ES-I3 (cell line): ENCODE data around the gene ZNF469.

Experiments
- H3K36me3 ChIP-seq: 2 replicates; pipeline ENCODE4 v1.6.1; 2013; ENCODE audit warnings: mild to moderate bottlenecking, low read length, control low read depth, moderate library complexity; ENCODE audit not compliant: insufficient read depth
- H3K4me1 ChIP-seq: 2 replicates; pipeline ENCODE4 v1.6.1; 2013; ENCODE audit warnings: mild to moderate bottlenecking, control low read depth, low read length; ENCODE audit not compliant: insufficient read depth
- H3K9ac ChIP-seq: 2 replicates; pipeline ENCODE4 v1.6.1; 2013; ENCODE audit warnings: low read depth, mild to moderate bottlenecking, low read length, moderate library complexity
- H3K9me3 ChIP-seq: 2 replicates; pipeline ENCODE4 v1.6.1; 2013; ENCODE audit warnings: mild to moderate bottlenecking, low read length, moderate library complexity; ENCODE audit not compliant: control insufficient read depth, insufficient read depth

The ZNF469 gene

DNA sequence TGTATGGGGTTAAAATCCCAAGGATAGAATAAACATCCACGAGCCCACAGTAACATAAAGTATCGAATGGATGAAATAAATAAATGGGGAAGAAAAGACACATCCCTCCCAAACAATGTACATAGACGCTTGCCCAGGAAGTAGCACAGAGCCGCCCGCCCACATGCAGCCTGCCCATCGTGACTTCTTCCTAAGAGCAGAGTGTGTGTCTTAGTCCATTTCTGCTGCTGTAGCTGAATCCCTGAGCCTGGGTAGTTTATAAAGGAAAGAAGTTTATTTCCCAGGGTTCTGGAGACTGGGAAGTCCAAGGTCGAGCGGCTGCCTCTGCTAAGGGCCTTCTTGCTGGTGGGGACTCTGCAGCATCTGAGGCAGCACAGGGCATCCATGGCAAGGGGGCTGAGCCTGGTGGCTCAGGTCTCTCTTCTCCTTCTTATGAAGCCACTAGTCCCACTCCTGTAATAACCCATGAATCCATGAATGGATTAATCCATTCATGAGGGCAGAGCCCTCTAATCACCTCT lies 39.4 kb upstream of the ZNF469 start:
- Histone ChIP-seq H3K9ac (no peak overlapping the region), H3K9me3 (no peaks in the 10 kb centered on the region), H3K4me1 (no peaks in the 10 kb centered on the region), H3K36me3 (no peaks in the 10 kb centered on the region)

DNA sequence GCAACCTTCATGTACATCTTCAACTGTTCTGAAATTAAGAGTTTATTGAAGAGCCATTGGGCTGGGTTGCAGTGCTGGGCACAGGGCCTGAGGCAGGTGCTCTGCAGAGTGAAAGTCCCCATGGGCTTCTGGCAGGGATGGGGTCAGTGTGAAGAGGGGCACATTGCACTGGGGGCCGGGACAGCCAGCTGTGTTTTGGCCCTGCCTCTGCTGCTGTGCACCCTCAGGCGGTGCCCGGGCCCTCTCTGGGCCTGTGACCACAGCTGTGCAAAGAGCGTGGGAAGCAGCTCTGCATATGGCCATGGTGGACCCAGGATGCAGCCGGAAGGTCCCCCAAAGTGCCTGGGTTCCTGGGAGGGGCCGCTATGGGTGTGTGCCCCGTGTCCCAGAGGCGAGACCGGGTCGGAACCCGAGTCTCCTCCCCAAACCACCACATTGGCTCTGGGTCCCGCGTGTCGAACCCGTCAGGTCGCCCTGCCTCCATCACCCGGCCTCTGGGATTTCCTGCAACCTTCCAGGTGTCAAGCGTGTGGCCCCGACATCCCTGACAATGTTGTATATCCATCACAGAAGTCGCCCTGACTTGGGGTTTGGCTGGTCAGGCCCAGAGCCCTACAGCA lies 38.2 kb upstream of the ZNF469 start:
- Histone ChIP-seq H3K9ac (no peak overlapping the region), H3K4me1 (no peaks in the 10 kb centered on the region)

DNA sequence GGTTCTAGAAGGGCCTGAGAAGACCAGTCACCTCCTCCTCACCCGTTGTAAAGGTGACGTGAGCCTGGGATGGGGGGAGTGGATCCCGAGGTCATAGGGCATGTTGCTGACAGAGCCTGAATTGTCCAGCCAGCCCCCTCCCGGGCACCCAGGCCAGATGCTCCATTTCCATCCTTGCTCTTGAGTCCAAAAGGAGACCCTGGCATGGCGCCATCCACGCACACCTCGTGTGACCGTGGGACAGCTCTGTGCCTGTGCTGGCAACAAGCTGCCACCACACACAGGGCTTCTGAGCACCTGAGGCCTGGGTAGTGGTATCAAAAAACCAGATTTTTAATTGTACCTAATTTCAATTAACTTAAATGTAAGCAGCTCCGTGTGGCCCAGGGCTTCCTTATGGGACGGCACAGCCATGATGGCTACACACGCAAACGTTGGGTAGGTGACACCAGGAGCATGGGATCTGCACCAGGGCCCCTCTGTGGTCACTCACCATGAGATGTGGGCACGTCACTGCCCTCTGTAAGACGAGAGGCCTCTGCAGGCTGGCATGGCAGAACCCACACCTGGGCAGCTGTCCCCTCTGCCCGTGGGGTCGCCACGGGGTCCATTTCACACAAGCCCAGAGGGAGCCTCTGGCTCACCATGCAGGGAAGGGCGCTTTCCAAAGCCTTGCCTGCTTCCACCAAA lies 37.6 kb upstream of the ZNF469 start:
- no peaks in the 10 kb centered on the region for H3K9me3 ChIP-seq
- H3K4me1 ChIP-seq: no peaks in the 10 kb centered on the region
- H3K36me3 ChIP-seq: no peaks in the 10 kb centered on the region
- no peak overlapping the region for H3K9ac ChIP-seq

More for the DNA sequence above, 38.2 kb upstream of the ZNF469 start:
- no peaks in the 10 kb centered on the region for H3K9me3 ChIP-seq
- H3K36me3 ChIP-seq: no peaks in the 10 kb centered on the region

DNA sequence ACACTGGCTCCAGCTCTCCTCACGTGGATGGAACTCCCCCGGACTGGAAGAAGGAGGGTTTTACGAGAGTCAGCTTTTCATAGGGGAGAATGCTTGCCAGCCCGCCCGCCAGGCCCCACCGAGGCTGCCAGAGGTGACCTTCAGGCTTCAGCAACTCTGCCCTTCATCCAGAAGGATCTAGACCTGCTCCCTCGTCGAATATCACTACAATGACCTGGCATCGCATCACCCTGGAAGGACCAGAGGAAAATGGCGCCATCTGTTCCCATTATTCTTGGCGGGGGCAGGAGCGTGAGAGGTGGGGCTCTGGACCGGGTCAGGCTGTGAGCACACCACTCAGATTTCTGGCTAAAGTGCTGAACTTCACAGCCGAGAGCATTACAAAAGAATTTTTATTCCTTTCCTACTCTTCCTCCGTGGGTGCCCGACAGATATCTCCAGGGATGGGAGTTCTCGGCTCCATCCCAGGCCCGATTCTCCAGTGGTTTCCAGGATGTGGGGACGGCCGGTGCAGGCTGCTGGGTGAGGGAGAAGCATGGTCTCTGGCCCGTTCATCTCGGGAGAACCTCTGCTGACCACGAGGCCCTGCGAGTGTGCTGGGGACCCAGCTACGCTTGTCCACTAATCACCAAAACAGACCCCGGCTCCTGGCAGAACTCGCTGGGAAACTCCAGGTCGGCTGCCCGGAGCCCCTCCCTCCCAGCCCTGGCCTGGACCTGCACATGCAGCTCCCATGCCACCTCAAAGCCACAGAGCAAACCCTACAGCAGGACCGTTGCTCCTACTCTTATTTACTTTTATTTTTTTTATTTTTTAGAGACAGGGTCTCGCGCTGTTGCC lies 36.8 kb upstream of the ZNF469 start:
- Histone ChIP-seq H3K9me3 (no peaks in the 10 kb centered on the region), H3K36me3 (no peaks in the 10 kb centered on the region), H3K9ac (no peak overlapping the region), H3K4me1 (no peaks in the 10 kb centered on the region)

DNA sequence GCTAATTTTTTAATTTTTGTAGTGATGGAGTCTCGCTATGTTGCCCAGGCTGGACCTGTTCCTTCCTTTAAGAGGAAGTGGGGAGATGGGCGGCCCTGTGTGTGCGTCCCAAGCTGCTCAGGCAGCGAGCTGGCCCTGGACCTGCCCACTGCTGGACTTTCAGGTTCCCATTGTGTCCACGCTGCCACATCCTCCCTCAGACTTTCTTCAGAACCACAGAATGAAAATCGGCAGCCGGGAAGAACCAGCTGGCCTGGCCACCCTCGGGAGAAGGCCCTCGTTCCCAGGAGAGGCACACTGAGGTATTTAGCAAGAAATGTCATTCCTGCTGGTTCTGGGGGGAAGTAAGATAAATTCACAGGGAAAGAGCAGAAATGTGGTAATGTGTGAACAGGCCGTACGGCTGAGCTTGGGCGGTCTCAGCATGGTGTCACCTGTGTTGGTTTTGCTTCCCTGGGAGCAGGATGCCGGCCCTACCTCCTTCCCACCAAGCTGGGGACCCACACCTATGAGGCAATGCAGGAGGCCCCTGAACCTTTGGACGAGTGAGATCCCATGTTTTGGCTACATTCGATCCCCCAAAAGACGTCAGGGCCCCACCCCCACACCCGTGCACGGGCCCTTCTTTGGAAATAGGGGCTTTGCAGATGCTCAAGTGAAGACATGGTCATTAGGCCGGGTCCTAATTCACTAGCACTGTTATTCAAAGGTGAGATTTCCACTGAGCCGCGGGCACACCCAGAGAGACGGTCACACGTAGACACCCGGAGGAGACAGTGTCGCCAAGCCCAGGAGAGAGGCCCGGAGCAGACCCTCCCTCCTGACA lies 35.9 kb upstream of the ZNF469 start:
- no peaks in the 10 kb centered on the region for H3K9me3 ChIP-seq
- H3K36me3 ChIP-seq: no peaks in the 10 kb centered on the region
- no peaks in the 10 kb centered on the region for H3K4me1 ChIP-seq
- no peak overlapping the region for H3K9ac ChIP-seq

DNA sequence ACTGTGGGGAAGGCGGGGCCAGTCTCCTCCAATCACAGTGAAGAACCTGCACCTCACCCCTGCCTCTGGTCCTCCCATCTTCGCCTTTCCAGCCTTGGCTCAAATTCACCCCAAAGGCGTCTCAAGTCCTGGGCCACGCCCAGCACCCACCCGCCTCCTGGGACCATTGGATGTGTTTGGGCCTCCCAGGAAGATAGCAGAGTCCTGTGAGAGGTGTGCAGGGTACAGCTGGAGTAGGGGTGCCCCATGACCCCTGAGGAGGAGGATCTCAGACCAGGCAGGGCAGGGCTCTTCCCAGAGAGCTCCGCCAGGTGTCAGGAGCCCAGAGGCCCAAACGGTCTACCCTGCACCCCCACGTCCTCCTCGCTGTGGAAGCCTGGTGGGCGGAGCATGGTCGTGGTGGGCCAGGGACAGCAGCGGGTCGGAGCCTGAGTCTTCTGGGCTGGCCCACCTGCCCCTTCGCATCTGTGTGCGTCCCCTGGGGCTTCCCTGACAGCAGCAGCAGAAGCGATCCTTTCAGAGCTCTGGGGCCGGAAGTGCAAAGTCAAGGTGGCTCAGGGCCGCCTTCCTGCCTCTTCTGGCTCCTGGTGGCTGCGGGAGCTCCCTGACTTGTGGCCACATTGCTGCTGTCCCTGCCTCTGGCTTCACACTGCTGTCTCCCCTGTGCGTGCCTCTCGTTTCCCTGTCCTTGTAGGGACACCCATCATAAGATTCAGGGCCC lies 34.9 kb upstream of the ZNF469 start:
- H3K4me1 ChIP-seq: no peaks in the 10 kb centered on the region
- H3K9me3 ChIP-seq: no peaks in the 10 kb centered on the region
- H3K9ac ChIP-seq: no peak overlapping the region
- no peaks in the 10 kb centered on the region for H3K36me3 ChIP-seq

DNA sequence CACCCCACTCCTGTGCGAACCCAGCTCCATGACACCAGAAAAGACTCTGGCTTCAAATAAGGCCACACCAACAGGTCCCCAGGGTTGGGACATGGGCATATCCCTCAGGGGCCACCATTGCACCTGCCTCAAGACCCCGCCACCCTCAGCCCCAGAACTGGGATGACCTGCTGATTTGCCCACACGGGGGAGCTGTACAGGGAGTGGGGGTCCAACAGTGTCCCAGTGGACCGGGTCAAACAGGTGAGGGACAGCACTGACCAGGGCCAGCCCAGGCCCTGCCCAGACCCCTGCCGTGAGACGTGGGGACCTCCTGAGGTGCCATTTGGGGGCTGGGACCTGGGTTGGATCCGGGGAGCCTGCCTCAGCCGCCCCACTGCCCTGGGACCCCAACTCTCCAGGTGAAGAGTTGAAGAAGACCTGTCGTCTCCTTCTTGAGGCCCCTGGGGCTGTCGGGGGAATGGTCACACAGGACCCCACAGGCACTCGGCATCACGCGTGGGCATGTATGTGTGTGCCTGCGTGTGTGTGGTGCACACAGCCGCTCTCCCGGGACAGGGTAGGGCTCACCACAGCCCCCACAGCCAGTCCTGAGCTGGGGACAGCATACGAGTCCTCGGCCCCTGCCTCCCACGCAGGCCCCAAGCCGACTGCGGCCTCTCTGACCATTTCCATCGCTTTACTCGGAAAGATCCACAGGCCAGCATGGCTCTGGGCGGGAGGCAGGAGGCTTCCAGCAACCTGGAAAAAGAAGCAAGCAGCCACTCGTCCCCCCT lies 34.2 kb upstream of the ZNF469 start:
- no peaks in the 10 kb centered on the region for H3K4me1 ChIP-seq
- H3K36me3 ChIP-seq: no peaks in the 10 kb centered on the region
- no peaks in the 10 kb centered on the region for H3K9me3 ChIP-seq
- no peak overlapping the region for H3K9ac ChIP-seq

DNA sequence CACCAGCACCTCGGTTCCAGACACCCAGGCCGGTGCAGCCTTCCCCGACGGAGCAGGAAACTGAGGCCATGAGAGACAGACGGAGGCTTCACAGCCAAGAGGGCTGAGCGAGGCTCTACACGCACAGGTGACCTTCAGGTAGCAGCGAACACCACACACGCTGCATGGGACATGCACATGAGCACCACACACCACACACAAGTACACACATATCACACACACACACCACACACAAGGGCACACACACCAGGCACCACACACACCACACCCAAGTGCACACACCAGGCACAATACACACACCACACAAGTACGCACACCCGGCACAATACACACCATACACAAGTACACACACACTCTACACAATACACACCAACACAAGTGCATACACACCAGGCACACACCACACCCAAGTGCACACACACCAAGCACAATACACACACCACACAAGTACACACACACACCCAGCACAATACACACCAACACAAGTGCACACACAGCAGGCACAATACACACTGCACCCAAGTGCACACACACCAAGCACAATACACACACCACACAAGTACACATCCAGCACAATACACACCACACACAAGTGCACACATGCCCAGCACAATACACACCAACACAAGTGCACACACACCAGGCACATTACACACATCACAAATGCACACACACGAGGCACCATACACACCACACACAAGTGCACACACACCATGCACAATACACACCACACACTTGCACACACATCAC lies 33.4 kb upstream of the ZNF469 start:
- H3K9ac ChIP-seq: no peak overlapping the region
- no peaks in the 10 kb centered on the region for H3K9me3 ChIP-seq
- no peaks in the 10 kb centered on the region for H3K4me1 ChIP-seq
- H3K36me3 ChIP-seq: no peaks in the 10 kb centered on the region

DNA sequence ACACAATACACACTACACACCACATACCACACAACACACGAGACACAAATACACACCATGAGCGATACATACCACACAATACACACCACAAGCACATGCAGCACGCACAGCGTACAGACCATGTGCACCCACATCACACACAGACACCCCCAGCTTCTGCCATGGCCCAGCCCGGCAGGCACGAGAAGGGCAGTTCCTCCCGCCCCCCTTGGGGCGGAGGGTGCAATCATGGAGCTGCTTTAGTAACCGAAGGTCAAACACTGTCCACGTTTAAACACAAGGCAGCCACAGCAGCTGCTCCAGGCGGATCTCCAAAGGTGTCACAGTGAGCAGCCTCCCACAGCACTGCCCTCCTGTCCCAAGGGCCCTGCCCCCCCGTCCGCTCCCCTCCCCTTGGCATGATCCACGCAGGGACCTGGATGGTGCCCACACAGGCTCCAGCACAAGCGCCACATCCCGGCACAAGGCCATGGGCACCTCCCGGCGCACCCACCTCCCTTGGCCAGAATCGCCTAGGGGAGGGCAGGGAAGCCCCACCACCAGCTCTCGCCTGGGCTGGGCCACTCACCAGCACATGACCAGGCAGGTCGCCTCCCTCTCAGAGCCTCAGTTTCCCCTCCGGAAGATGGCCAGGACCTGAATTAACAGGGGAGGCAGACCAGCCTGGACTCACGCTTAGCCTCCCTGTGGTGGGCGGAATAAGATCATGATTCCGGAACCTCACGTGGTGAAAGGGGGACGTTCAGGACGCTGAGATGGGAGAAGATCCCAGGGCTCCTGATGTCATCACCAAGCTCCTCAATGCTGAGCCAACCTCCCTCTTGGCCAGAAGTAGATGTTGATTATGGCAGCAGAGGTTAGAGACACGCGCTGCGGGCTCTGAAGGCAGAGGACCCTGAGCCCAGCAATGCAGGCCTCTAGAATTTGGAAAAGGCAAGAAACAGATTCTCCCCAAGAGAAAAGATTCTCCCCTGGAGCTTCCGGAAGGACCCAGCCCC lies 32.6 kb upstream of the ZNF469 start:
- Histone ChIP-seq H3K36me3 (no peaks in the 10 kb centered on the region), H3K4me1 (no peaks in the 10 kb centered on the region), H3K9ac (no peak overlapping the region), H3K9me3 (no peaks in the 10 kb centered on the region)

DNA sequence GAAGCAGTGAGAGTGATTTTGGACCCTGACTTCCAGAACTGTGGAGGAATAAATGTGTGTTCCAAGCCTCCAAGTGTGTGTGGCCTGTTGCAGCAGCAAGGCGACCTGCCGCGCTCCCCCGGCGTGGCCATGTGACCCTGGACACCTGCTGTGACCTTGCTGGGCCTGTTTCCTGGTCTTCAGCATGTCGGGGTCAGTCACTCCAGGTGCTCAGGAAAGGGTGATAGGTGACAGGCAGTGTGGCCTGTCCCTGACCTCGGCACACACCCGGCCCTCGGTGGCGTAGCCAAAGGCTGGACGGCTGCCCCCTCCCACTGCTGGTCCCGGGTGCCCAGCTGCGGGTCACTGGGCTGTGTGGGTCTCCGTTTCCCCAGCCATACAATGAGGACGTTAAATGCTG lies 31.8 kb upstream of the ZNF469 start:
- H3K36me3 ChIP-seq: no peaks in the 10 kb centered on the region
- no peaks in the 10 kb centered on the region for H3K4me1 ChIP-seq
- H3K9me3 ChIP-seq: no peaks in the 10 kb centered on the region
- no peak overlapping the region for H3K9ac ChIP-seq

DNA sequence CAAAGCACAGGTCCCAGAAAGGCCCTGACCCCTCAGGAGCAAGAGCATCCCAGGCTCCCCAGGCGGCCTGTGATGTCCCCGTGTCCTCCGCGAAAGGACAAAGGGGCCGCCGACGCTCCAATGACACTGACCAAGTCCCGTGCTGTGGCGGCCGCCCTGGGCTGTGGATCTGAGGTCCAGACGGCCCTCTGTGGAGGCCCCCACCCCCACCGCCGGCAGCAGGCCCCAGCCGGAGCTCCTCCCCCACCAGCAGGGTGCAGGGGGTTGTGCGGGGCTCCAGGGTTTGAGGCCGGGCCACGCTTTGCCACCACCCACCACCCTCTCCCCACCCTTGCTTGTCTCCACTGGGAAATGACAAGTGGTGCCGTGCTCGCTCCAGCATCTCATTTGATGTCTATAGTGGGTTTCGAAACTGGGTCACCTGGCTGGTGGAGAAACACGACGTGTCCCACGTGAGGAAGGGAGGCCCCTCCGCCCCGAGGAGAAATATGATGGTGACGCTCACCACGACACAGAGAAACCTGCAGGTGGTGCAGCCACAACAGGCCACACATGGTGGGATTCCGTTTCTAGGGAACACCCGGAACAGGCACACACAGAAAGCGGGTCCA lies 31.2 kb upstream of the ZNF469 start:
- no peaks in the 10 kb centered on the region for H3K4me1 ChIP-seq
- H3K9ac ChIP-seq: no peak overlapping the region
- no peaks in the 10 kb centered on the region for H3K9me3 ChIP-seq
- no peaks in the 10 kb centered on the region for H3K36me3 ChIP-seq
